PC-9 (cell line): ENCODE results near the gene DSCAML1.

ENCODE experiments used
- EZH2 ChIP-seq: fragments of 200-600 bp; sonication (generic); IDR thresholded peaks from 2 replicates; pipeline ENCODE4 v1.8.0; 2017; ENCODE audit warnings: antibody characterized with exemption, low read depth
- TF ChIP-seq, protein P1 (sequence below): fragments of 200-600 bp; sonication (generic); conservative IDR thresholded peaks from 2 replicates; pipeline ENCODE4 v1.6.1; 2017; ENCODE audit warnings: mixed run types, antibody characterized with exemption, mild to moderate bottlenecking, moderate library complexity

DNA sequence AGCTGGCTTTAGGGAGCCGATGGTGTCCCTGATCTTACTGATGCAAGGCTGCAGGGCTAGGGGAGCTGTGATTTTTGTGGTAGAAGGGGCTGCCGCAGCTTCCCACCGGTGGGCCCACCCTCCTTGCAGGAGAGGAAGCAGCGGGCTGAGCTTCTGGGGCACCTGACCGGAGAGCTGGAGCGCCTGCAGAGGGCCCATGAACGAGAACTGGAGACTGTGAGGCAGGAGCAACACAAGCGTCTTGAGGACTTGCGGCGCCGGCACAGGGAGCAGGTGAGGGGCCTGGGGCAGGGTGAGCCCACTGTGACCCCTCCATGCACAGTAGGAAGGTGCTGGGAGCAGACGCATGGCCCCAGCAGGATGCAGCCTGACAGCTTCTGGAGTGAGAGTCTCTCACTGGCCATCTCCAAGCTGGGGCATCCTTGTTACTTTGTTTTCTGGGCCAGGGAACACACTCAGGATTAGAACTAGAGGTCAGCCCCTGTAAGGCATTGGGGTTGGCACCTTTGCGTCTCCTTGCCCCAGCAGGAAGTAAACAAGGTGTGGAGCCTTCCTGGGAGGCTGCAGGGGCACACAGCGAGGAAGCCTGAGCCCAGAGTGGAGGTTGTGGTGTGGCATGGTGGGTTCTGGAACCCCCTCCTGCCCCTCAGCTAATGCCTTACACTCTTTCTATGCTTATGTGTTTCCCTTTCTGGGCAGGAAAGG is 402.6 kb downstream of the DSCAML1 start:
- TF ChIP-seq, protein P1, sequence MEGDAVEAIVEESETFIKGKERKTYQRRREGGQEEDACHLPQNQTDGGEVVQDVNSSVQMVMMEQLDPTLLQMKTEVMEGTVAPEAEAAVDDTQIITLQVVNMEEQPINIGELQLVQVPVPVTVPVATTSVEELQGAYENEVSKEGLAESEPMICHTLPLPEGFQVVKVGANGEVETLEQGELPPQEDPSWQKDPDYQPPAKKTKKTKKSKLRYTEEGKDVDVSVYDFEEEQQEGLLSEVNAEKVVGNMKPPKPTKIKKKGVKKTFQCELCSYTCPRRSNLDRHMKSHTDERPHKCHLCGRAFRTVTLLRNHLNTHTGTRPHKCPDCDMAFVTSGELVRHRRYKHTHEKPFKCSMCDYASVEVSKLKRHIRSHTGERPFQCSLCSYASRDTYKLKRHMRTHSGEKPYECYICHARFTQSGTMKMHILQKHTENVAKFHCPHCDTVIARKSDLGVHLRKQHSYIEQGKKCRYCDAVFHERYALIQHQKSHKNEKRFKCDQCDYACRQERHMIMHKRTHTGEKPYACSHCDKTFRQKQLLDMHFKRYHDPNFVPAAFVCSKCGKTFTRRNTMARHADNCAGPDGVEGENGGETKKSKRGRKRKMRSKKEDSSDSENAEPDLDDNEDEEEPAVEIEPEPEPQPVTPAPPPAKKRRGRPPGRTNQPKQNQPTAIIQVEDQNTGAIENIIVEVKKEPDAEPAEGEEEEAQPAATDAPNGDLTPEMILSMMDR: no peak
- no peak for TF ChIP-seq EZH2
